GM18520 (cell line): Measurements from ENCODE around the gene HECTD4.

ENCODE experiments used
- ATAC-seq: cut with Tn5 transposase; IDR thresholded peaks from one replicate; pipeline ENCODE4 v1.9.1; 2021; ENCODE audit not compliant: unreplicated experiment

Gene HECTD4

DNA sequence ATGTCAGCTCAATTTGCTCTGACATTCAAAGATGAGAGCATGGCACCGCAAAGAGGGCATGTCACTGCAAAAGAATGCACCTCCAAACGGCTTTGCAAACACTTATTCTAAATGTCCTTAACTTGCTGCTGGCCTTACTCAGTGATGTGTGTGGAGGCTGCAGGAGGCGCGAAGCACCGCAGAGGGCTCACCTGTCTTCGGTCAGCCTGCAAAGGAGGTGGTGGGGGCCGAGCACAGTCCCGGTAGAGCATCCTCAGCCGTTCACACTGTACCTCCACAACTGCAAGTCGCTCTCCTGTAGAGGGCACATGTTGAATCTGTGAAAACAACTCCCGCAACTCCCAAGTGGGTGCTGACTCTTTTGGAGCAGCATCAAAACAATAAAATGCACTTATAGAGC lies 163.0 kb downstream of the HECTD4 start:
- ATAC-seq, result no peak

GRCh38 chr12:112218150-112218549 lies 164.1 kb downstream of the HECTD4 start:
- ATAC-seq, result no peak

GRCh38 chr12:112217647-112218046 lies 164.6 kb downstream of the HECTD4 start:
- no peak for ATAC-seq

GRCh38 chr12:112216223-112216622 lies 166.0 kb downstream of the HECTD4 start:
- no peak for ATAC-seq

DNA sequence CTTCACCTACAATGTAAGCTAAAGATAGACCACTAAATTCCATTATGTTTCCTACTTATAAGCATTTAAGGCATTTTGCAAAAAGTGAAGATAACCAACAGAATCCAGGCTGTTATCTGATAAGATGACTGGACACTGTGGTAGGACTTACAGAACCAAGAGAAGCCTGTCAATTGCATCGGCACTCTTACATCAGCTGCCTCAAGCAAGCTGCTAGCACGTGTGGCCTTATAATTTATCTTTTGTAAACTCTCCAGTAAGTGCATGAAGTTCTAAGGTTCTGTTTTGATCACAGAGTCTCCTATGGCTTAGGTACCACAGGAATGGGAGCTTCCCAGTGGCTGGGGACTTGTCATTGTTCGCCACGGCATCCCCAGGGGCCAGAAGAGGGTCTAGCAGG lies 168.2 kb downstream of the HECTD4 start:
- ATAC-seq, result no peak

GRCh38 chr12:112208301-112208910 lies 173.8 kb downstream of the HECTD4 start:
- no peak for ATAC-seq

DNA sequence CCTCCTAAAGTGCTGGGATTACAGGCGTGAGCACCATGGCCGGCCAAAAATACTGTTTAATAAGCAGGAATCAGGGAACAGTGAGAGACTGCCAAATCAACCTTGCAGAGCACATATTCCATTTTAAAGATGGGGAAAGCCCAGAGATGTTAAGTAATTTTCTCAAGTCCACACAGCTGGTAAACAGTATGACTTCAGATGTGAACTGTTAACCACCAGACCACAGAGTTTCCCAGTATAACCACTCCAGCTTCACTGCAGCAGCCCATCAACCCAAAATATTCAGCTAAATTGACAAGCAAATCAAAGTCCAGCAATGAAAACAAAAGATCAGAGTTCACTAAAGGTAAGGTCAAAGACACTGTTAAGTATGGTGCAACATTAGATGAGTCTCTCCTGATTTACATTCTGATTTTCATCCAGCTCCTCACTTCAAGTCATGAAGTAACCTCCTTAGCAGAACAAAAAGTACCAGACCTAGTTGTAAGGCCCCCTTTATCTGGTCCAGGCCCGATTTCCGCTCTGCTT lies 174.8 kb downstream of the HECTD4 start:
- ATAC-seq, result no peak

DNA sequence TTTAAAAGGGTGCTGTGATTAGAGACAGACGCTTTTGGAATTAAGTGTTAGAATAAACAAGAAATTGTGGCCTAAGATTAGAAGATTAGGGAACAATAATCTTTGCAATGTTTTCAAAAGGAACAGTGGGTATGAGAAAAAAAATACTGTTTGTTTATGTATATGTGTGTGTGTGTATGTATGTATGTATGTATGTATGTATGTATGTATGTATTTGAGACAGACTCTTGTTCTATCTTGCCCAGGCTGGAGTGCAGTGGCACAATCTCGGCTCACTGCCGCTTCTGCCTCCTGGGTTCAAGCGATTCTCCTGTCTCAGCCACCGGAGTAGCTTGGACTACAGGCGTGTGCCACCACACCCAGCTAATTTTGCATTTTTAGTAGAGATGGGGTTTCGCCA lies 175.3 kb downstream of the HECTD4 start:
- no peak for ATAC-seq

GRCh38 chr12:112199136-112199535 lies 183.1 kb downstream of the HECTD4 start:
- no peak for ATAC-seq

- no peak for ATAC-seq
These were observed 184.0 kb downstream of the HECTD4 start for GRCh38 chr12:112198120-112198733.

GRCh38 chr12:112196196-112196875 lies 185.9 kb downstream of the HECTD4 start:
- ATAC-seq, result no peak

DNA sequence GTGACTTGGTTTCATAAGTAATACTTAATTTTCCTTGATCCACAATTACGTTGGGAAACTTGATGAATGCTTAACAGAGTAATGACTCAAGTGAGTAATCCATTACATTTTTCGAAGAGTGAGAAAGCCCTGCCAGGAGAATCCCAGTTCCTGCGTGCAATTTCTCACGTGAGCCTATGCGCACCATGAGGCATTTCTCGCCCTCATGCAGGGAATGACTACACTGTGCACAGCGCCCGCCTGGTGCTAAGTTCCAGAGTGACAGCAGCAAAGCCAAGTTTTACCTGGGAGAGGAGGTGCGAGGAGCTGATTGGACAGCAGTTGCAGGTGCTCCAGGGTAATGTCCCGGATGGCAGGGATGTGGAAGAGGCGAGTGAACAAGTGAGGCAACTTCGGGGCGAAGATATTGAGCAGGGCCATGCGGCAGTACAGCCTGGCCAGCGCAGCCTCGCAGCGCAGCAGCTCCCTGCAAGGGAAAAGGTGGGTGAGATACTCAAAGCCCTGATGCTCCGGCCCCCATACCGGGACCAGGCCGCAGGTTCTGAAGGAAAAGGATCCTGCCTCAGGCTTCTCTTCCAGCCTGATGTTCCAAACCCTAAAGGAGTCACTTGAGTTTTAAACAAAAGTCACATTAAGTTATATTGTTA lies 187.5 kb downstream of the HECTD4 start:
- no peak for ATAC-seq

DNA sequence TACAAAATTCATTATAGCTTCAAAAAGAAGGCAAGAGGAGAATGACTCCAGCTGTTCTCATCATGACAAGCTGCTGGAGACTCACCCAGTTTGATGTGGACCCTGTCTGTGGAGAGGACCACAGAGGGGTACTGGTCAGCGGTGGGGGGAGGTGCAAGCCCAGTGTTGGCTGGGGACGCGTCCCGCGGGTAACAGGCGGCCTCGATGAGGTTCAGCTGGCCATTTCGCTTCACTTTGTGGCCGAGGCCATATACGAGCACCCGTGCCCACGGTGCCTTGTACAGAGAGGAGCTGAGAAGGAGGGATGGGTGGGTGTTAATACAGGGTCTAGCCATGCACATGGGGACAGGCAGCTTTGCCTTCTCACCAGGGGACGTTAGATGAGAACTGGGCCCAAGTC lies 189.8 kb downstream of the HECTD4 start:
- no peak for ATAC-seq

- ATAC-seq, result no peak
These were observed 190.3 kb downstream of the HECTD4 start for GRCh38 chr12:112191840-112192321.

- ATAC-seq, result no peak
These were observed 191.0 kb downstream of the HECTD4 start for GRCh38 chr12:112191201-112191600.

DNA sequence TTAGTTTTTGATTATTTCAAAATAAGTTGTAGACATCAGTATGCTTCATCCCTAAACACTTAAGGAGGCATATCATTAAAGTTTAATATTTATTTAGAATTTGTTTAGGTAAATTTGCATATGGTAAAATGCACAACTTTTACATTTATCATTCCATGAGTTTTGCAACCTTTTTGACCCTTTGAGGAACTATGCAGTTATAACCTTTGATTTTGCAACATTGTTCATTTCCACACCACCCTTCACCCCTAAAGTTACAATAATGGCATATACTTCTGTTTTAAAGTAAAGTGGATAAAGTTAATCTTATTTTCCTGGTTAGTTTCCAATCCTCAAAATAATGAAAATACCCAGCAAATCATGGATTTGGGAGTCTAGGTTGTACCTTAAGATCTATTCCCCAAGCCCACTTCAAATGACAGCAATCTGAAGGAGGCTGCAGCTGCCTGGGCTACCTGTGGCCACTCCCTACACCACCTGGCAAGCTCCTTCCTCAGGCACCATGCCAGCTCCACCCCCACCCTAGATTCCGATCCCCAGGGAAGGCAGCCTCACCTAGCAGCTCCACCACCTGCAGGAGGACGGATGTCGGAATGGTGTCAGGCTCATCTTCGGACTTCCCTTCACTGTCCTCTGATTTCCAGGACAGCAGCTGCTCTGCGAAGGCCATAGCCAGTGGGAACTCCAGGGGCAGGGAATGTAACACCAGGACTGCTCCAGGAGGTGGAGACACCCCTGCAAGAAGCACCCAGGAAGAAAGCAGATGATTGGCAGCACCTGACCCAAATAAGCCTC lies 191.8 kb downstream of the HECTD4 start:
- ATAC-seq, result no peak

GRCh38 chr12:112188130-112188830 lies 194.0 kb downstream of the HECTD4 start:
- ATAC-seq, result no peak

GRCh38 chr12:112185093-112185923 lies 196.9 kb downstream of the HECTD4 start:
- no peak for ATAC-seq
